ENCODE results near the gene DCST1.

GRCh38 chr1:155049651-155050559 is 16.3 kb downstream of the DCST1 start:
- TF ChIP-seq ZNF274 (IDR thresholded peaks at IDR 0.05; ENCODE audit: low read depth, low read length) (no peak), YY1 (IDR thresholded peaks at IDR 0.05; ENCODE audit: insufficient read depth, insufficient read length) (no peak), SUZ12 (IDR thresholded peaks at IDR 0.05; ENCODE audit: extremely low read depth, insufficient read depth, insufficient read length) (no peak)
